ENCODE measurements around the gene FAM50B.

The FAM50B gene

DNA sequence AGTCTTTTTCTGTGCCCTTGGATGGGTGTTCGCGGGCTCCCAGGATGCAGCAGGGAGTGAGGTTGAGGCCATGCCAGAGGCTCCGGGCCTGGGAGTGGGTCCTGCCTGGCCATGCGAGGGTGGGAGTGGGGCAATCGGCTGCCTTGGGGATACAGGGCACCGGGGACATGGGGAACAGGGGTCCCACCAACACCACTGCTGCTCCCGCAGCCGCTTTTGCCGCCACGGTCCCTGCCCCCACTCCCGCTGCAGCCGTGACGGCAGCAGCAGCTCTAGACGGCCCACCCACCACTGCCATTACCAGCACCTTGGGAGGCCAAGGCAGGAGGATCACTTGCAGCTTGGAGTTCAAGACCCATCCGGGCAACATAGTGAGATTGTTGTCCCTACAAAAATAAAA lies 35.3 kb upstream of the FAM50B start:
- no peaks in the 10 kb centered on the region for H3K36me3 ChIP-seq (ENCODE audit: insufficient read depth, low read length)
- no peaks in the 10 kb centered on the region for H3F3A ChIP-seq (ENCODE audit: low read depth)
- H3K9me2 ChIP-seq (replicated peaks; ENCODE audit: low read depth, low read length): no peaks in the 10 kb centered on the region
- H3K4me1 ChIP-seq (ENCODE audit: insufficient read depth, low read length, poor library complexity, severe bottlenecking): peaks cover 19% of the 10 kb centered on the region
- no peak overlapping the region for H3K4me3 ChIP-seq (ENCODE audit: low read length, poor library complexity, severe bottlenecking)
- no peak for TF ChIP-seq EZH2phosphoT487 (IDR thresholded peaks at IDR 0.05; ENCODE audit: borderline replicate concordance)
- TF ChIP-seq CTCF (conservative IDR thresholded peaks at IDR 0.05; ENCODE audit: low read length): no peak
- no peak overlapping the region for H3K9ac ChIP-seq (ENCODE audit: low read depth, low read length, poor library complexity, severe bottlenecking)
- H3K9me3 ChIP-seq (ENCODE audit: insufficient read depth, low read depth, low read length): no peaks in the 10 kb centered on the region
- no peak overlapping the region for H2AFZ ChIP-seq (ENCODE audit: low read length)
- H3K79me2 ChIP-seq (ENCODE audit: insufficient read depth, low read length): no peaks in the 10 kb centered on the region
- H4K20me1 ChIP-seq (ENCODE audit: insufficient read depth, low read length, poor library complexity, severe bottlenecking): no peaks in the 10 kb centered on the region
- peak overlapping the region; percentile 29 for H3K4me2 ChIP-seq (ENCODE audit: low read depth, low read length, poor library complexity, severe bottlenecking)
- no peaks in the 10 kb centered on the region for H3K27me3 ChIP-seq (ENCODE audit: insufficient read depth, low read length, poor library complexity, severe bottlenecking)

- Histone ChIP-seq H3K27me3 (ENCODE audit: insufficient read depth, low read length, poor library complexity, severe bottlenecking) (no peaks in the 10 kb centered on the region), H3K9ac (ENCODE audit: low read depth, low read length, poor library complexity, severe bottlenecking) (no peak overlapping the region), H3K36me3 (ENCODE audit: insufficient read depth, low read length) (no peaks in the 10 kb centered on the region), H3K9me2 (replicated peaks; ENCODE audit: low read depth, low read length) (no peaks in the 10 kb centered on the region), H3K9me3 (ENCODE audit: insufficient read depth, low read depth, low read length) (no peaks in the 10 kb centered on the region), H3K4me2 (ENCODE audit: low read depth, low read length, poor library complexity, severe bottlenecking) (no peak overlapping the region), H3K4me3 (ENCODE audit: low read length, poor library complexity, severe bottlenecking) (no peak overlapping the region), H2AFZ (ENCODE audit: low read length) (no peak overlapping the region), H4K20me1 (ENCODE audit: insufficient read depth, low read length, poor library complexity, severe bottlenecking) (no peaks in the 10 kb centered on the region), H3K4me1 (ENCODE audit: insufficient read depth, low read length, poor library complexity, severe bottlenecking) (peaks cover 19% of the 10 kb centered on the region), H3K79me2 (ENCODE audit: insufficient read depth, low read length) (no peaks in the 10 kb centered on the region), H3F3A (ENCODE audit: low read depth) (no peaks in the 10 kb centered on the region)
- TF ChIP-seq EZH2phosphoT487 (IDR thresholded peaks at IDR 0.05; ENCODE audit: borderline replicate concordance) (no peak), CTCF (conservative IDR thresholded peaks at IDR 0.05; ENCODE audit: low read length) (no peak)
Observed at GRCh38 chr6:3814539-3814938, 34.6 kb upstream of the FAM50B start.

- Histone ChIP-seq H3K4me3 (ENCODE audit: low read length, poor library complexity, severe bottlenecking) (no peak overlapping the region), H3K9me2 (replicated peaks; ENCODE audit: low read depth, low read length) (no peaks in the 10 kb centered on the region), H2AFZ (ENCODE audit: low read length) (no peak overlapping the region), H3K36me3 (ENCODE audit: insufficient read depth, low read length) (no peaks in the 10 kb centered on the region), H3K9me3 (ENCODE audit: insufficient read depth, low read depth, low read length) (no peaks in the 10 kb centered on the region), H3K79me2 (ENCODE audit: insufficient read depth, low read length) (no peaks in the 10 kb centered on the region), H3K4me2 (ENCODE audit: low read depth, low read length, poor library complexity, severe bottlenecking) (no peak overlapping the region), H3K9ac (ENCODE audit: low read depth, low read length, poor library complexity, severe bottlenecking) (no peak overlapping the region), H3F3A (ENCODE audit: low read depth) (no peaks in the 10 kb centered on the region), H3K4me1 (ENCODE audit: insufficient read depth, low read length, poor library complexity, severe bottlenecking) (peaks cover 19% of the 10 kb centered on the region), H4K20me1 (ENCODE audit: insufficient read depth, low read length, poor library complexity, severe bottlenecking) (no peaks in the 10 kb centered on the region), H3K27me3 (ENCODE audit: insufficient read depth, low read length, poor library complexity, severe bottlenecking) (no peaks in the 10 kb centered on the region)
- TF ChIP-seq EZH2phosphoT487 (IDR thresholded peaks at IDR 0.05; ENCODE audit: borderline replicate concordance) (no peak), CTCF (conservative IDR thresholded peaks at IDR 0.05; ENCODE audit: low read length) (no peak)
Observed at GRCh38 chr6:3816251-3816650, 32.9 kb upstream of the FAM50B start.
